Muscle layer of colon (tissue), 2 donors: Measurements from ENCODE around the gene ACSF3.
"Not testable (repeated sequence)": the region's sequence is repeated elsewhere in the genome, so short reads cannot be mapped to it uniquely, and the experiment has no call there.

Experiments used
- H3K27ac ChIP-seq: one replicate; pipeline ENCODE4 v1.7.0; 2013; ENCODE audit warnings: low read depth, mild to moderate bottlenecking, low read length, moderate library complexity
- H3K27me3 ChIP-seq, 2 donors: one replicate each; pipeline ENCODE4 v1.7.0; 2013; ENCODE audit warnings: low read length in 2 of 2, mild to moderate bottlenecking in 2 of 2; ENCODE audit not compliant: insufficient read depth in 2 of 2, control insufficient read depth in 1 of 2
- H3K36me3 ChIP-seq: one replicate; pipeline ENCODE4 v1.7.0; 2013; ENCODE audit warnings: mild to moderate bottlenecking, low read length; ENCODE audit not compliant: insufficient read depth
- H3K4me1 ChIP-seq: one replicate; pipeline ENCODE4 v1.7.0; 2013; ENCODE audit warnings: mild to moderate bottlenecking, low read length; ENCODE audit not compliant: insufficient read depth
- H3K4me3 ChIP-seq, 2 donors: one replicate each; pipeline ENCODE4 v1.7.0; 2013; ENCODE audit warnings: low read length in 2 of 2, low read depth in 1 of 2, mild to moderate bottlenecking in 1 of 2, moderate library complexity in 1 of 2
- H3K9ac ChIP-seq: one replicate; pipeline ENCODE4 v1.7.0; 2013; ENCODE audit warnings: low read length
- H3K9me3 ChIP-seq: one replicate; pipeline ENCODE4 v1.7.0; 2013; ENCODE audit warnings: mild to moderate bottlenecking, low read length
- donor health status: abdominal sarcoma.
- donor health status: Adenocarcinoma of cecum.

ACSF3 gene

DNA sequence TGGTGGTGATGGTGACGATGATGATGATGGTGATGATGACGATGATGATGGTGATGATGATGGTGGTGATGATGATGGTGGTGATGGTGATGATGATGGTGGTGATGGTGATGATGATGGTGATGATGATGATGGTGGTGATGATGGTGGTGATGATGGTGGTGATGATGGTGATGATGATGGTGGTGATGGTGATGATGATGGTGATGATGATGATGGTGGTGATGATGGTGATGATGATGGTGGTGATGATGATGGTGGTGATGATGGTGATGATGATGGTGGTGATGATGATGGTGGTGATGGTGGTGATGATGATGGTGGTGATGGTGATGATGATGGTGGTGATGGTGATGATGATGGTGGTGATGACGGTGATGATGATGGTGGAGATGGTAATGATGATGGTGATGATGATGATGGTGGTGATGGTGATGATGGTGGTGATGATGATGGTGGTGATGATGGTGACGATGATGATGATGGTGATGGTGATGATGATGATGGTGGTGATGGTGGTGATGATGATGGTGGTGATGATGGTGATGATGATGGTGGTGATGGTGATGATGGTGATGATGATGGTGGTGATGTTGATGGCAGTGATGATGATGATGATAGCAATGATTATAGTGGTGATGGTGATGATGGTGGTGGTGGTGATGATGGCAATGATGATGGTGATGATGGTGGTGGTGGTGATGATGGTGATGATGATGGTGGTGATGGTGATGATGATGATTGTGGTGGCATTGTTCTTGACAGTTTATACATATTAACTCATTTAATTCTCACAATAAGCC lies 24.6 kb upstream of the ACSF3 start:
- not testable (repeated sequence) for H3K9ac ChIP-seq, H3K27ac ChIP-seq, H3K4me1 ChIP-seq, H3K9me3 ChIP-seq, H3K36me3 ChIP-seq, H3K4me3 ChIP-seq
- H3K27me3 ChIP-seq = peaks cover 5 to 47% of the 10 kb centered on the region in 2 donors

DNA sequence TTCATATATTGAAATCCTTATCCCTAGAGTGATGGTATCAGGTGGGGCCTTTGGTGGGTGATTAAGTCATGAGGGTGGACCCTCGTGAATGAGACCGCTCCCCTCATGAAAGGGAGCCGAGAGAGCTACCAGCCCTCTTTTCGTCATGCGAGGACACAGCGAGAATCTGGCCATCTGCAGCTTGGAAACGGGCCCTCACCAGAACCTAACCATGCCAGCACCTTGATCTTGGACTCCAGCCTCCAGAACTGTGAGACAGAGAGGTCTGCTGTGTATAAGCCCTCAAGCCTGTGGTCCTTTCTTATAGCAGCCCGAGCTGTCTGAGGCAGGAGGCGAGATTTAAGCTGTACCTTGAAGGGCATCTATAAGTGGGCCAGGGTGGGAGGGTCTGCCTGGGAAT lies 23.7 kb upstream of the ACSF3 start:
- Histone ChIP-seq H3K4me3 (no peak overlapping the region), H3K27me3 (peaks cover 5 to 45% of the 10 kb centered on the region in 2 donors), H3K36me3 (no peaks in the 10 kb centered on the region), H3K4me1 (peaks cover 8% of the 10 kb centered on the region), H3K9ac (no peak overlapping the region), H3K27ac (no peak overlapping the region), H3K9me3 (no peaks in the 10 kb centered on the region)

DNA sequence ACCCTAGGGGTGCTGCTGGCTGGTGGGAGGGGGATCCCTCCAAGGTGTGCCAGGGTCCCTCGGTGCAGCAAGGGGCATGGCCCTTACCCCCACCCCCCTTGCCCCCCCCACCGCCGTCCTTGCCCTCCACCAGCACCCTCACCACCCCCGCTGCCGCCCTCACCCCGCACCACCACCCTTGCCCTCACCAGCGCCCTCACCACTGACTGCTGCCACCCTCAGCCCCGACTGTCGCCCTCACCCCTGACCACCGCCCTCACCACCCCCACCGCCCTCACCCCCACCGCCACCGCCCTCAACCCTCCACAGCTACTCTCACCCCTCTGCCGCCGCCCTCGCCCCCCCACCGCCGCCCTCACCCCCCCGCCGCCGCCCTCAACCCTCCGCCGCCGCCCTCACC lies 23.1 kb upstream of the ACSF3 start:
- H3K27ac ChIP-seq = no peak overlapping the region
- H3K9ac ChIP-seq = no peak overlapping the region
- H3K36me3 ChIP-seq = no peaks in the 10 kb centered on the region
- no peak overlapping the region for H3K4me3 ChIP-seq
- H3K4me1 ChIP-seq = peaks cover 8% of the 10 kb centered on the region
- H3K9me3 ChIP-seq = no peaks in the 10 kb centered on the region
- peaks cover 5 to 38% of the 10 kb centered on the region in 2 donors for H3K27me3 ChIP-seq

DNA sequence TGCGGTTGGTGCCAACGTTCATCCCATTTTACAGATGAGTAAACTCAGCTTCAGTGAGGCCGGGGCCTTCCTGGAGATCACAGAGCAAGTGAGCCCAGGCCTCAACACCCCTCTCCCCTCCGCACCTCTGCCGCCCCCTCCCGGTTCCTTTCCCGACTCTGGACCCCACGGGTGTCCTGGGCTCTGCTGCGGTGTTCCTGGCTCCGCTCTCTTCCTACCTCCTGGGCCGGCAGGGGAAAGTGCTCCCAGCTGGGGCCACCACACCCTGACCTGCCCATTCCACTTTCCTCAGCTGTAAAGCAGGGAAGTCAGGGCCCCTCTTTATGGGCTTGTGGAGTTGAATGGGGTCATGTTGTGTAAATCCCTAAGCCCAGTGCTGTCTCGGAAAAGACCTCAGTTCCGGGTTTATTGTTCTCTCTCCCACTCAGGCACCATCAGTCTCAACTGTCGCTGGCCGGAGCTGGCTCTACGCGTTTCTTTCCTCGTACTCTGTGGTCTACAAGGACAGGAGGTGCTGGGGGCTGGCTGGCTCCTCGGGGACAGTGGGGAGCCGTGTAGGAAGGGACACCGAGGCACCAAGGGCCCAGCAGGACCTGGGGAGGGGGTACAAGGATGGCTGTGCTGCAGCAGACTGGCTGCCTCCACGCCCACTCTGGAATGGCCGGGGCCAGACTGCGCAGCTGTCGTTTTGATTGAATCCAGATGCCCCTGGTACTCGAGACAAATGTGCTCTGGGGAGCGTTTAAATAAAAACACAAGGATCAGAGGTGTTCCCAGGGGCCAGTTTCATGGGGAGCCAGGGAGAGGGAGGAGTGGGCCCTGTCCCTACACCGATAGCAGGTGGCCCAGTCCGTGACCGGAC lies 21.7 kb upstream of the ACSF3 start:
- H3K4me1 ChIP-seq = peaks cover 8% of the 10 kb centered on the region

DNA sequence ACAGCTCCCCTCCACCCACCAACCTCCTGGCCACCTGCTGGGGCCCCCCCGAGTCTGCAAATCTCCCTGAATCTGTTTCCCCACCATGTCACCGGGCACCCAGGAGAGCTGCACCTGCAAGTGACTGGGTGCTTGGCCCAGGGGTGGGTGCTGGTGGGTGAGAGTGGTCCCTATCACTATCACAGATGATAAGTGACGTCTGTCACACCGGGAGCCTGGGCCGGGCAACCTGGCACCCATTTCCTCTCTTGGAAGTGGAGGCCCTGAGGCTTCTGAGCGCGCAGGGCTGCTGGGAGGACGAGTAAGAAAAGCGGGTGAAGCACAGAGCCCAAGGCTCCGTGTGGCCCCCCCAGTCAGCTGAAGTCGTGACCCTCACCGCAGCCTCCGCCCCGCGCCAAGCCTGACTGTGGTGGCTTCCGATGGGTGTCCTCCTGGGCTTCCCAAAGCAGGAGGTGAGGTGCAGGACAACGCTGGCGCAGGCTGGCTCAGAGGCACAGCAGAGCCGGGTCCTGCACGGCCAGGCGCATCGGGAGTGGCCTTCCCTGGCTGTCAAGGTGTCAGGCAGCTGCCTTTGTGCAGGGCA lies 21.0 kb upstream of the ACSF3 start:
- Histone ChIP-seq H3K4me1 (peaks cover 8% of the 10 kb centered on the region), H3K36me3 (no peaks in the 10 kb centered on the region), H3K9me3 (no peaks in the 10 kb centered on the region), H3K4me3 (no peak overlapping the region), H3K27ac (no peak overlapping the region), H3K9ac (no peak overlapping the region), H3K27me3 (peaks cover 5 to 26% of the 10 kb centered on the region in 2 donors)

More for the DNA sequence above, 21.7 kb upstream of the ACSF3 start:
- Histone ChIP-seq H3K27ac (no peak overlapping the region), H3K36me3 (no peaks in the 10 kb centered on the region), H3K9ac (no peak overlapping the region), H3K27me3 (peaks cover 5 to 33% of the 10 kb centered on the region in 2 donors), H3K9me3 (no peaks in the 10 kb centered on the region), H3K4me3 (no peak overlapping the region)

DNA sequence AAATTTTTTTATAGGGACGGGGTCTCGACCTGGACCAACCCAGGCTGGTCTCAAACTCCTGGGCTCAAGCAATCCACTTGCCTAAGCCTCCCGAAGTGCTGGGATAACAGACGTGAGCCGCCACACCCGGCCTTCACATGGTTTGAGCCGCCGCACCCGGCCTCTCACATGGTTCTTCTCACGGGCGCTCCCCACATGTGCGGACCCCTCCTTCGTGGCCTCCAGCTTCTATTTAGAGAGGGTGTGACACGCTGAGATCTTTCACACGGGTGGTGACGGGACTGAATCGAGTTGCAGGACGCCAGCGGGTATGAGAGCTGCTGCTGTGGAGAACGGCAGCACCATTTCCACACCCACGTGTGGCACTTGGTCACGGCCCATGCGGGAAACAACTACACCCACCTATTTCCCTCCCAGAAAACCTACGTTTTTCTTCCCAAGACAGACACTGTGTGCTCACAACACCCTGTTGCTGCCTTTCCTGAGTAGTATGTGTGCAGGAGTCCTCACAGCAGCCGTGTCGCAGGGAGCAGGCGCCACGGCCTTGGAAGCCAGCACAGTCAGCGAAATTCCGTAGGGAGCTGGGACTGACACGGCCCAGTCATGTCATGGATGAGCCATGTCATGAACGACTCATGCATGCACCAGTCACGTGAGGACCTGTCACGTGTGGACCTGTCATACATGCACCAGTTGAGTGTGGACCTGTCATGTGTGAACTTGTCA lies 20.1 kb upstream of the ACSF3 start:
- Histone ChIP-seq H3K27ac (no peak overlapping the region), H3K4me3 (no peak overlapping the region), H3K9ac (no peak overlapping the region), H3K9me3 (no peaks in the 10 kb centered on the region), H3K36me3 (no peaks in the 10 kb centered on the region), H3K4me1 (peaks cover 8% of the 10 kb centered on the region), H3K27me3 (peaks cover 5 to 17% of the 10 kb centered on the region in 2 donors)

DNA sequence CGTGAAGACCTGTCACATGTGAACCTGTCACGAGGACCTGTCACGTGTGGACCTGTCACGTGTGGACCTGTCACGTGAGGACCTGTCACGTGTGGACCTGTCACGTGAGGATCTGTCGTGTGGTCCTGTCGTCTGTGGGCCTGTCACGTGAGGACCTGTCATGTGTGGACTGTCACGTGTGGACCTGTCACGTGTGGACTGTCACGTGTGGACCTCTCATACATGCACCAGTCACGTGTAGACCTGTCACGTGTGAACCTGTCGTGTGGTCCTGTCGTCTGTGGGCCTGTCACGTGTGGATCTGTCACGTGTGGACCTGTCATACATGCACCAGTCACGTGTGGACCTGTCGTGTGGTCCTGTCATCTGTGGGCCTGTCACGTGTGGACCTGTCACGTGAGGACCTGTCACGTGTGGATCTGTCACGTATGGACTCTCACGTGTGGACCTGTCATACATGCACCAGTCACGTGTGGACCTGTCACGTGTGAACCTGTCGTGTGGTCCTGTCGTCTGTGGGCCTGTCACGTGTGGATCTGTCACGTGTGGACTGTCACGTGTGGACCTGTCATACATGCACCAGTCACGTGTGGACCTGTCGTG lies 19.5 kb upstream of the ACSF3 start:
- H3K27me3 ChIP-seq = peaks cover 5 to 17% of the 10 kb centered on the region in 2 donors
- not testable (repeated sequence) for H3K9me3 ChIP-seq, H3K4me1 ChIP-seq, H3K27ac ChIP-seq, H3K9ac ChIP-seq, H3K36me3 ChIP-seq, H3K4me3 ChIP-seq

DNA sequence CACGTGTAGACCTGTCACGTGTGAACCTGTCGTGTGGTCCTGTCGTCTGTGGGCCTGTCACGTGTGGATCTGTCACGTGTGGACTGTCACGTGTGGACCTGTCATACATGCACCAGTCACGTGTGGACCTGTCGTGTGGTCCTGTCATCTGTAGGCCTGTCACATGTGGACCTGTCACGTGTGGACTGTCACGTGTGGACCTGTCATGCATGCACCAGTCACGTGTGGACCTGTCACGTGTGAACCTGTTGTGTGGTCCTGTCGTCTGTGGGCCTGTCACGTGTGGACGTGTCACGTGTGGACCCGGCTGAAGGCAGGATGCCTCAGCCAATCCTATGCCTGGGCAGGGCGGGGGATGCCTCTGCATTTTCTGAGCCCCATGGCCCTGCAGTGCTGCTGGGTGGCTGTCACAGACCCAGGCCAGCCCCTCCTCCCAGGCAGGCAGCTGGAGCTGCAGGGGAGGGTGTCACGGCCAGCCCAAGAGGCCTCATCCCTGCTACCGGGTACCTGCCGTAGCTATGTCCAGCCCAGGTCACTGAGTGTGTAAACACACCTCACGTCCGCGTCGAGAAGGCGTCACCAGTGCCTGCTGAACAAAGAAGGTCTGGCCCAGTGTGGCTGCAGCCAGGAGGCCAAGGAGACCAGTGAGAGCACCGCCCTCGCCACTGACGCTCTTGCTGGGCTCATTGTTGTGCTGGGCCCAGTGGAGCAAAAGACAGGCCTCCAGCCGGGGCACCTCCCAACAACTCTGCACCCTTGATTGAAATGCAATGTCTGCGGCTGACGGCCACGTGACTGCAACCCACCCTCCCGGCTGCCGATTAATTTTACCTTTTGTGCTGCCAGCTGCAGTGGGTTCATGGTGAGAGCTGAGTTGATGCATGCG lies 18.6 kb upstream of the ACSF3 start:
- Histone ChIP-seq H3K4me1 (peaks cover 8% of the 10 kb centered on the region), H3K4me3 (no peak overlapping the region), H3K9me3 (no peaks in the 10 kb centered on the region), H3K36me3 (no peaks in the 10 kb centered on the region), H3K27ac (no peak overlapping the region), H3K27me3 (peaks cover 5 to 17% of the 10 kb centered on the region in 2 donors), H3K9ac (no peak overlapping the region)

DNA sequence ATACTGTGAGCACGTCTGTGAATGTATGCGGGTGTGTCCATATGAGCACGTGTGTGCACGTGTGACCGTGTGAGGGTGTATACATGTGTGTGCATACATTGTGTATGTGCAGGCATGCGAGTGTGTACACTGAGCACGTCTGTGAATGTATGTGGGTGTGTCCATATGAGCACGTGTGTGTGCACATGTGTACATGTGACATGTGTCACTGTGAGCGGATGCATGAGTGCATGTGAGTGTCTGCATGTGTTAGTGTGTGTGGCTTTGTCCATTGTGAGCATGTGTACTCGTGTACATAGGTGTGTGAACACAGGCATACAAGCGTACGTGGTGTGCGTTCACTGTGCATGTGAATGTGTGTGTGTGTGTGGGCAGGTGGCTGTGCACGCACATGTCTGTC lies 17.5 kb upstream of the ACSF3 start:
- Histone ChIP-seq H3K4me3 (no peak overlapping the region), H3K27me3 (peaks cover 5 to 20% of the 10 kb centered on the region in 2 donors), H3K36me3 (no peaks in the 10 kb centered on the region)

DNA sequence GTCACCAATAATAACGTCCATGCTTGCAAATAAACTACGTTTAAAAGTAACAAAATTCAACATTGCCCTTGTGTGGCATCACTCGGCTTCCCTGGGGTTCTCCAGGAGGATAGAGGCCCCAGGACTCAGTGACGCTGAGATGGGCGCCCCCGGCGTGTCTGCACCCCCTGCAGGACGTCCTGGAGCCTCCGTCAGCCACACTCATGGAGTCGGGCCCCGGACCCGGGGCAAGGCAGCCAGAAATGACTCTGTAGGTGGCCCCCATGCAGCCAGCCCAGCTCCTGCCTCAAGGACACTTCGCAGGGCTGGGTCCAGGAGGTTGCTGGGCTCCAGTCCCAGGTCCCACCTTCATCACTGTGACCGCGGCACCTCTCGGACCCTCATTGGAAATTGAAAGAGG lies 16.6 kb upstream of the ACSF3 start:
- no peaks in the 10 kb centered on the region for H3K36me3 ChIP-seq
- H3K27ac ChIP-seq = no peak overlapping the region

More for the DNA sequence above, 17.5 kb upstream of the ACSF3 start:
- Histone ChIP-seq H3K9ac (no peak overlapping the region), H3K9me3 (no peaks in the 10 kb centered on the region), H3K27ac (no peak overlapping the region), H3K4me1 (peaks cover 8% of the 10 kb centered on the region)

More for the DNA sequence above, 16.6 kb upstream of the ACSF3 start:
- Histone ChIP-seq H3K4me1 (peaks cover 6% of the 10 kb centered on the region), H3K4me3 (no peak overlapping the region), H3K9ac (no peak overlapping the region), H3K27me3 (peaks cover under 1 to 17% of the 10 kb centered on the region in 2 donors), H3K9me3 (no peaks in the 10 kb centered on the region)
